Esophagus muscularis mucosa (tissue), 4 donors: Measurements from ENCODE around the gene GAL3ST3.

Experiments
- EP300 ChIP-seq: sonication (generic); formaldehyde crosslinking; IDR thresholded peaks from one replicate; pipeline ENCODE4 v1.6.1; 2017; ENCODE audit warnings: antibody characterized with exemption
- POLR2A ChIP-seq: fragments of 450-650 bp; IDR thresholded peaks from one replicate; pipeline ENCODE4 v1.6.1; 2017; ENCODE audit warnings: antibody characterized with exemption, moderate library complexity, mild to moderate bottlenecking, low read depth
- TF ChIP-seq, protein P1 (sequence below), 3 experiments: fragments of 200-600 bp in 2 of 3; fragments of 450-650 bp in 1 of 3; sonication (generic) in 2 of 3; IDR thresholded peaks; one replicate each; pipeline ENCODE4 v1.5.1; 2017 to 2019; ENCODE audit warnings: antibody characterized with exemption in 3 of 3, mild to moderate bottlenecking in 2 of 3, moderate library complexity in 1 of 3

- TF ChIP-seq, protein P1, sequence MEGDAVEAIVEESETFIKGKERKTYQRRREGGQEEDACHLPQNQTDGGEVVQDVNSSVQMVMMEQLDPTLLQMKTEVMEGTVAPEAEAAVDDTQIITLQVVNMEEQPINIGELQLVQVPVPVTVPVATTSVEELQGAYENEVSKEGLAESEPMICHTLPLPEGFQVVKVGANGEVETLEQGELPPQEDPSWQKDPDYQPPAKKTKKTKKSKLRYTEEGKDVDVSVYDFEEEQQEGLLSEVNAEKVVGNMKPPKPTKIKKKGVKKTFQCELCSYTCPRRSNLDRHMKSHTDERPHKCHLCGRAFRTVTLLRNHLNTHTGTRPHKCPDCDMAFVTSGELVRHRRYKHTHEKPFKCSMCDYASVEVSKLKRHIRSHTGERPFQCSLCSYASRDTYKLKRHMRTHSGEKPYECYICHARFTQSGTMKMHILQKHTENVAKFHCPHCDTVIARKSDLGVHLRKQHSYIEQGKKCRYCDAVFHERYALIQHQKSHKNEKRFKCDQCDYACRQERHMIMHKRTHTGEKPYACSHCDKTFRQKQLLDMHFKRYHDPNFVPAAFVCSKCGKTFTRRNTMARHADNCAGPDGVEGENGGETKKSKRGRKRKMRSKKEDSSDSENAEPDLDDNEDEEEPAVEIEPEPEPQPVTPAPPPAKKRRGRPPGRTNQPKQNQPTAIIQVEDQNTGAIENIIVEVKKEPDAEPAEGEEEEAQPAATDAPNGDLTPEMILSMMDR (IDR thresholded peaks at IDR 0.05) = no peak
- TF ChIP-seq POLR2A = no peak
- no peak for TF ChIP-seq EP300
These were observed 6.5 kb downstream of the GAL3ST3 start for GRCh38 chr11:66042227-66042995.
